MCF 10A (cell line): ENCODE results near the gene TMOD4. TPM values are rescaled to one million over a fixed set of nuclear protein-coding genes. Genes with fewer than 3 reads are reported as not detected.

Source experiments
- BruUV-seq: library from RNA; stranded (reverse); fragments of 400-500 nt; replicated peaks from 2 replicates; lab custom pipeline; 2021; lab: Mats Ljungman, UMichigan
- CTCF ChIA-PET: fragments of 300-600 bp; sonication (Branson Sonifier 250); formaldehyde crosslinking; extraction: SDS; loops from one replicate; lab custom pipeline; 2021; ENCODE audit warnings: antibody characterized with exemption, inconsistent platforms; lab: Yijun Ruan, JAX
- POLR2A ChIA-PET: fragments of 300-600, 350-650 bp; sonication (Branson Sonifier 250); formaldehyde crosslinking; extraction: SDS; loops from one replicate; lab custom pipeline; 2020; ENCODE audit warnings: antibody characterized with exemption, inconsistent platforms; lab: Yijun Ruan, JAX
- DNase-seq: peaks from one replicate; pipeline ENCODE4 v3.0.0-alpha.2; 2018; ENCODE audit not compliant: unreplicated experiment
- H3K27ac Mint-ChIP-seq: one replicate; pipeline ENCODE4 v1.8.0; 2022; ENCODE audit warnings: mild to moderate bottlenecking, low read depth, mixed read lengths; ENCODE audit not compliant: unreplicated experiment
- H3K27me3 Mint-ChIP-seq: one replicate; pipeline ENCODE4 v1.8.0; 2022; ENCODE audit warnings: mixed read lengths; ENCODE audit not compliant: insufficient read depth, unreplicated experiment
- H3K36me3 Mint-ChIP-seq: one replicate; pipeline ENCODE4 v1.8.0; 2022; ENCODE audit warnings: mild to moderate bottlenecking, moderate library complexity, mixed read lengths; ENCODE audit not compliant: insufficient read depth, unreplicated experiment
- H3K4me1 Mint-ChIP-seq: one replicate; pipeline ENCODE4 v1.8.0; 2022; ENCODE audit warnings: mixed read lengths; ENCODE audit not compliant: insufficient read depth, unreplicated experiment
- H3K4me3 Mint-ChIP-seq: one replicate; pipeline ENCODE4 v1.8.0; 2022; ENCODE audit warnings: mild to moderate bottlenecking, moderate library complexity, mixed read lengths; ENCODE audit not compliant: unreplicated experiment
- H3K9me3 Mint-ChIP-seq: one replicate; pipeline ENCODE4 v1.8.0; 2022; ENCODE audit warnings: mixed read lengths; ENCODE audit not compliant: unreplicated experiment
- CTCF ChIP-seq: fragments of 200-600 bp; IDR thresholded peaks from one replicate; pipeline ENCODE4 v1.8.0; 2022; ENCODE audit warnings: antibody characterized with exemption, mild to moderate bottlenecking; ENCODE audit not compliant: unreplicated experiment
- intact Hi-C: fragments of 100-400 bp; cut with micrococcal nuclease; formaldehyde crosslinking; loops from 2 replicates; pipeline ENCODE4 v1.14.1; 2022
- total RNA-seq: library from RNA; stranded (reverse); gene quantifications from 2 replicates; pipeline ENCODE4 v1.2.3, GENCODE V29; 2022

TMOD4 gene
- total RNA-seq, 1 experiment from 2014 or later, result not detected

GRCh38 chr1:151193856-151194255 is 18.1 kb upstream of the TMOD4 start:
- no peak for DNase-seq
- intact Hi-C loops, result loop anchor here (10.0 kb wide), 1 partner anchor 541 kb away; no protein-coding TSS in a partner anchor
- POLR2A ChIA-PET, result interaction anchor here (0.9 to 12.4 kb wide), 4 partner anchors 45 to 201 kb away, joined by 3 to 153 read pairs (median 4); partner anchors contain the start of gene PSMD4
- H3K27me3 Mint-ChIP-seq, result no peaks in the 10 kb centered on the region
- peak overlapping the region; percentile 100 for H3K27ac Mint-ChIP-seq
- H3K9me3 Mint-ChIP-seq, result no peaks in the 10 kb centered on the region
- no peak for TF ChIP-seq CTCF
- peak overlapping the region; percentile 93 for H3K4me3 Mint-ChIP-seq
- H3K4me1 Mint-ChIP-seq, result peaks cover 32% of the 10 kb centered on the region
- H3K36me3 Mint-ChIP-seq, result peaks cover 21% of the 10 kb centered on the region
- CTCF ChIA-PET, result interaction anchor here (0.7 to 6.8 kb wide), 3 partner anchors 27 to 224 kb away, joined by 3 to 70 read pairs (median 4); no protein-coding TSS in a partner anchor
- no TSS peak for BruUV-seq

GRCh38 chr1:151193304-151193703 is 17.5 kb upstream of the TMOD4 start:
- no peak for DNase-seq
- Mint-ChIP-seq H3K27ac (no peak overlapping the region), H3K9me3 (no peaks in the 10 kb centered on the region), H3K4me3 (no peak overlapping the region), H3K27me3 (no peaks in the 10 kb centered on the region), H3K4me1 (peaks cover 38% of the 10 kb centered on the region), H3K36me3 (peaks cover 15% of the 10 kb centered on the region)
- ChIA-PET POLR2A (interaction anchor here (0.6 to 12.4 kb wide), 9 partner anchors 20 to 348 kb away, joined by 3 to 153 read pairs (median 3); partner anchors contain the start of genes LYSMD1, PI4KB, PSMD4 and SCNM1), CTCF (interaction anchor here (0.6 to 6.8 kb wide), 4 partner anchors 26 to 119 kb away, joined by 3 to 70 read pairs (median 4); no protein-coding TSS in a partner anchor)
- BruUV-seq, result no TSS peak
- no peak for TF ChIP-seq CTCF
- intact Hi-C loops, result loop anchor here (10.0 kb wide), 1 partner anchor 541 kb away; no protein-coding TSS in a partner anchor

GRCh38 chr1:151192047-151192446 is 16.3 kb upstream of the TMOD4 start:
- DNase-seq, result no peak
- ChIA-PET POLR2A (interaction anchor here (0.7 to 12.4 kb wide), 6 partner anchors 25 to 815 kb away, joined by 3 to 153 read pairs (median 6); partner anchors contain the start of genes LYSMD1, PI4KB, PSMD4 and SCNM1), CTCF (interaction anchor here (0.6 to 6.8 kb wide), 3 partner anchors 10 to 938 kb away, joined by 3 to 70 read pairs (median 5); no protein-coding TSS in a partner anchor)
- H3K36me3 Mint-ChIP-seq, result peaks cover 13% of the 10 kb centered on the region
- no peak overlapping the region for H3K27ac Mint-ChIP-seq
- no peak for TF ChIP-seq CTCF
- peaks cover 39% of the 10 kb centered on the region for H3K4me1 Mint-ChIP-seq
- BruUV-seq, result no TSS peak
- no peaks in the 10 kb centered on the region for H3K9me3 Mint-ChIP-seq
- no peak overlapping the region for H3K4me3 Mint-ChIP-seq
- H3K27me3 Mint-ChIP-seq, result no peaks in the 10 kb centered on the region
- intact Hi-C loops, result loop anchor here (10.0 kb wide), 1 partner anchor 543 kb away; no protein-coding TSS in a partner anchor
